ENCODE measurements around the gene ELF1. TPM values are rescaled to one million over a fixed set of nuclear protein-coding genes. Genes with fewer than 3 reads are reported as not detected.

ELF1 gene
- total and polyA plus RNA-seq, 2 of the 8 experiments (the other 6 are each of a cell fraction or from before 2014, with no cell fraction given), result 5.6 to 18.2 TPM

- TF ChIP-seq, protein P1, sequence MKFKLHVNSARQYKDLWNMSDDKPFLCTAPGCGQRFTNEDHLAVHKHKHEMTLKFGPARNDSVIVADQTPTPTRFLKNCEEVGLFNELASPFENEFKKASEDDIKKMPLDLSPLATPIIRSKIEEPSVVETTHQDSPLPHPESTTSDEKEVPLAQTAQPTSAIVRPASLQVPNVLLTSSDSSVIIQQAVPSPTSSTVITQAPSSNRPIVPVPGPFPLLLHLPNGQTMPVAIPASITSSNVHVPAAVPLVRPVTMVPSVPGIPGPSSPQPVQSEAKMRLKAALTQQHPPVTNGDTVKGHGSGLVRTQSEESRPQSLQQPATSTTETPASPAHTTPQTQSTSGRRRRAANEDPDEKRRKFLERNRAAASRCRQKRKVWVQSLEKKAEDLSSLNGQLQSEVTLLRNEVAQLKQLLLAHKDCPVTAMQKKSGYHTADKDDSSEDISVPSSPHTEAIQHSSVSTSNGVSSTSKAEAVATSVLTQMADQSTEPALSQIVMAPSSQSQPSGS (IDR thresholded peaks at IDR 0.05; ENCODE audit: low read length), result no peak
These were observed 10.7 kb downstream of the ELF1 start (continued) for GRCh38 chr13:41008349-41008980.
